DMS153 (cell line): ENCODE results near the gene CCDC70.
A peak's percentile ranks its signal among the peaks of the same experiment; 100 is the strongest.

Source experiments
- DNase-seq: peaks from one replicate; lab custom pipeline; 2025; lab: John Stamatoyannopoulos, UW

Gene CCDC70

DNA sequence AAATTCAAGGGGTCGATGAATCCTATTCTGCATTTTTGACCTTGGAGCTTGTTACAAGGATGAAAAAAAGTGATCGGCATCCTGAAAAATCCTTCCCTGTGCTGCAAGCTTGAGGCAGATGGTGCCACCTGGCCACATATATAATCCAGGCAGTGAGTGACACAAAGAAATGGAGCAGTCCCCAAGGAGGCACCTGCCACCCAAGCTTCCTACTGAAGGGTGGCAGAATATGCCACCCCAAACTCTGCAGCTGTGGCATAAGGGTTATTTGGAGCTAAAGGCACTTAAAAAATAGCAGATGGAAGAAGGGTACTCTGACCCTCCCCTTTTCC, 32.2 kb upstream of the CCDC70 start:
- DNase-seq, result no peak

DNA sequence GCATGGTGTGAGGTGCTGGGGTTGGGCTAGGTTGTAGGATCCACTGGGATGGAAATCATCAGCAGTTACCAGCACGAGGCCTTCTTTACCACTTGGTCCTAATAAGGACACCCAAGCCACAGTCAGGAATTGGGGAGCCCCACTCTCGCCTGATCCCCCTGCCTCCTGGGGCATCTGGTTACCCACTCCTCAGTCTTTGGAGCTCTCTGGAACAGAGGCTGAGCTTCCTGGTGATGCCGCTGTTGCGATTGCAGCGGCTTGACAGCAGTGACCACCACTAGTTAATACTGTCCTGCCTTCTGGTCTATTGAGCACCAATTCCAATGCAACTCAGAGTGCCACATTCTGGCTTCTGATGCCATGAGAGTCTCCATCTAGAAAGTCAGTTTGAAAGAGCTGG, 30.2 kb upstream of the CCDC70 start:
- no peak for DNase-seq

DNA sequence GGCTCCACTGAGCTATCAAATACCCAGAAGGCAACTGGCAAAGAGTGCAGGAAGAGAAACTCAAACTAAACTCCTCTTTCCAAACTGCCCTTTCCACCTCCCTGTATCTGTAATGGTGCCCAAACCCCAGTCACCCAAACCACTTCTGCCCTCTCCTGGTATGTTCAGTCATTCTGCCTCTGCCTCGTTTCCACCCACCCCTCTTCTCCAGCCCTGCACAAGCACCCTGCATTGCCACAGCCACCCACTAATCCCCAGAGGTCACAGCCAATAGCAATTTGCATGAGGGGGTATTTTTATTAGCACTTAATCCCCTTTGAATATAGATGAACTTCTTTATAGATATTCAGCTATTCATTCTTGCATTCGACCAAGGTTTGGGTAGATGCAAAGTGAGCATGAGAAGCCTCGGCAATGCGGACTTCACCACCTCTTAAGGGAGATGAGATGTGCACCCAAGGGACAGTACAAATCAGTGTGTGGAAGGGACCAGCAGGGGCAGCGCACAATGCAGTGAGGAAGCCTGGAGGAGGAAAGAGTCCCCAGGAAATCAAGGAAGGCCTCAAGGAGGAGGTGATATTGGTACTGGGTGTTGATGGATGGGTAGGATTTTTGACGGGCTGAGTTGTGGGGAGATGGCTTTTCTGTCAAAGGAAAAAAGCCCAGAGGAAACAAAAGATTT, 29.2 kb upstream of the CCDC70 start:
- DNase-seq, result no peak

DNA sequence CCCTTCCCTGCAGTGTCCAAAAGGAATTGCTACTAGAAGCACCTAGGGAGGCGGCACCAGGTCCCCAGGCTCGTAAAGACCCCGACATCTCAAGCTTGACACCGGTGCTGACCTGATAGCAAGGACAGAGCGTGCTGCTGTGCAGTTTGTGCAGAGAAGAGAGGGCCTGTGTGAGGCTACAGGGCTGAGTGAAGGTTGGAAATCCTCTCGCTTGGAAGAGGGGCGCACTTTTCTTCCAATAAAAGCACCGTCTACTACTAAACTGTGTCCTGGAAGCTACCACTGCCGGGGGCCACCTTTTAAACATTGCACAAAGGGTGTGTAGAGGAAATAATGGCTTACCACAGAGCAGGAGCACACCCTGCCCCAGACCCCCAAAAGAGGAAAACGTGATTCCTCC, 27.8 kb upstream of the CCDC70 start:
- DNase-seq, result no peak

DNA sequence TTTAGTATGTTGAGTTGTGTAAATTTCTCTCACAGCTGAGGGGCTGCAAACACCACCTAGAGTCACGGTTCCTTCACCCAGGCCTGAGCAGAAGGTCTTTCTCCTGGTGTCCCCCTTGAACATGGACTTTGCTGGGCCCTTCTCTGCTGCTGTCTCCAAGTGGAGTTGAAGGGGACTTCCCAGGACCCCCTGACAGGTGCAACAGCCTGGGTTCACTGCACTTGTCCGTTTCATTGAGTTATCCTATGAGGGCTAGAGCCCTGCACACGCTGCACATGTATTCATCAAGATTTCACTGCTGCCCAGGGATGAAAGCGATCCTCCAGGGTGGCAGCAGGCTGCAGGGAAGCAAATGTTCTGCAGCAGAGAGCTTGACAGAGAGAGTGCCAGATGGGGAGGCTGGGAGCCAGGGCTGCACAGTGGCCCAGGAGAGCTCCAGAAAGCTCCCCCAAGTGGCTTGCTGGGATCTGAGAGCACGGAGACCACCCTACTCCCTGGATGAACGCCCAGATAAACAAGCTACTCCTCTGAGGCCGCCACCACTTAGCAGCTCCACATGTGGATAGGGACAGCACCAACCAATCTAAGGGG, 27.1 kb upstream of the CCDC70 start:
- no peak for DNase-seq

DNA sequence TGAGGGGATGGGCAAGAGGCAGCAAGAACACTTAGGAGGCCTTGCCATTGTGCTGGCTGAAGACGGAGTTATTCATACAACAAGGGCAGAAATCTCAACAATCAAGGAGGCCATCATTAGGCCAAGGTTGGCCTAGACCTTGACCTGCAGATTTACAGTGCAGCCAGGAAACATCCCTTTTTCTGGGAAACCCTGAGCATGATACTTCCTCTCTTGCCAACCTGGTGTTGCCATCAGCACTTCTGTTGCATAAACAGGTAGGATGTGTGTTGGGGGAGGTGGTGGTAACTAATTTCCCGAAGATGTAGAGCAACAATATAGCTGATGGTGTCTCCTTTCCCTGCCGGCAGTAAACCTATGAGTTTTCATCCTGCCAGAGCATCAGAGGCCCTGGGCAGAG, 24.8 kb upstream of the CCDC70 start:
- DNase-seq, result no peak

DNA sequence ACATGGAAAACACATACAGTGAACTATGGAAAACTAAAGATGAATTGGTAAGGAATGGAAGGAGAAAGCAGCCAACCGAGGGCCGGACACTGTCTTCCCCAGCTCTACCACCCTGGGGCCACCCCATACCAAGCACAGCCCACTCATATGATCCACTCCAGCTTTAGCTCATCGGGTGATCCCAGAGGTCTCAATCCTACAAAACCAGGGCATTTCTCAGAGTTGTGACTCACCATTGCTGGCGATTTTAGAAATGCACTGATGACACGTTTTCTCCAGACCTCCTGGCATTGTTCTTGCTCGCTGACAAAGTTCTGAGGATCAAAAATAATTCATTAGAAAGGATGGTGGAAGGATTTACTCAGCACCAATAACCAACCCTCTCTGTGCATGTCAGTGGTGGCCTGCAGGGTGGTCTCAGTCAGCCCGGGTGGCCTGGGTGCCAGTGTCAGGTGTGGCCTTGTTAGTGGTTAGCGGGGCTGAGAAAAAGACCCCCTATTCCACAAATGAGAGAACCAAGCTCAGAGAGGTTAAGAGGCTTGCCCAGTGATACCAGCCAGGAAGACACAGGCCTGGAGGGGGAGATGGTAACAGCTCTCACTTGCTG, 23.4 kb upstream of the CCDC70 start:
- no peak for DNase-seq

DNA sequence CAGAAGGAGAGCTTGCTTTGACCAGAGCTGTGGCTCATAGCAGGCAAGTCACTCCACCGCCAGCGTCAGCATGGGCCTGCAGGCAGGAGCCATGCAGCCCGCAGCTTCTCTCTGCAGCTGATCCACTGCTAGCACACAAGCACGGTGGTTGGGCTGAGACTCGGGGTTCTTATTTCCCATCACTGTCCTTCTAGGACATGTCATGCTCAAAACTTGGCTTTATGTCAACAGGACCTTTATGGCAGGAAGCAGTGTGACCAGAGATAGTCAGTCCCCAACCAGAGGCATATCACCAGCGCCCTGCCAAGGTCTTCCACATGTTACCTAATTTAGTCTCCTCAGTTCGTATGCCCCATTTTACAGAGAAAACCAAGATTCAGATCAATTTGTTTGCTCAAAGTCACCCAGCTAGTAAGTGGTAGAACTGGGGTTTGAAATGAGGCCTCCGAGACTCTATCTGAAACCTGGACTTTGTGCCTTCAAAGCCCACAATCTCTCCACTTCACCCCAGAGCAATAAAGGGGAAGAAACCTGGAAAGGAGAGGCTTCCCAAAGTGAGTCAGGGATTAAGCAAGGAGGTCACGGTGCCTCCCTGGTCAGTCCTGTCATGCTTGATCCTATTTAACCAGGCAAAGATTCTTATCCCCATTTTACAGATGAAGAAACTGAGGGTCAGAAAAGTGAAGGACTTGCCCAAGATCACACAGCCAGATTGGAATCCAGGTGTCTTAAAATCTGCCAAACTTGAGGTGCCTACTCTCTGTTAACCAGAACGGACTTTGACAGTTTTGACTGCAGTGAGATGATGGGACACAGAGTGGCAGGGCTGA, 21.8 kb upstream of the CCDC70 start:
- DNase-seq, result no peak

DNA sequence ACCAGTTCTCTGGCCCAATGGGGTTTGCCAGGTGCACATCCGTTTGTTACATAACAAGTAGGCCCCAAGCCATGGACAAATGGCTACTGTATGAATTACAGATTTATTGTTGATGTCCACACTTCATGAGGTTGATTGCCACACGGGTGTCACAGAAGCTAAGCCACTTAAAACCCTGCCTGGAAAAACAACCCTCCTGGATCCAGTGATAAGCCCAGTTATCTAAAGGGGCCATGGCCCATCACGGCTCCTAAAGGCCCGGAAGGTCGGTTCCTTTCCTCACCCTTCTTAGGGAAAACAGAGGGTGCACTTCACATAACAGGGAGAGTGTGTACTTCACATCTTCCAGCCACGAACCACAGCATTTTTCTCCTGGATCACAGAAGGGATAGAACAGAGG, 20.9 kb upstream of the CCDC70 start:
- DNase-seq, result no peak

DNA sequence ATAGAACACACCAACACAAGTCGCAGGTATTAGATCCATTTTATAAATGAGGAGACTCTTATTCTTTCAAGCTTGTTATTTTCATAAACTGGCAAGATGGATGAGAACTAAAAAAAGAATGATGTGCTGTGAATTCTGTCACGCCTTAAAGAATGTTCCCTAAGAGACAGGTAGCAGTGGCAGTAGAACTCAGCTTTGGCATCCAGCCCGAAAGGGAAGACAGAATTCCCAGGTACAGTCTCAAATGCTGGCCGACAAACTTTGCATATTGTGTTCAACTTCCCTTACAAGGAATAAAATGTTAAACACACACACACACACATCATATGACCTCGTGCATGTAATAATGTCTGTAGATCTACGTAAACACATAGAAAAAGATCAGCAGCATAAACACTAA, 20.0 kb upstream of the CCDC70 start:
- no peak for DNase-seq

DNA sequence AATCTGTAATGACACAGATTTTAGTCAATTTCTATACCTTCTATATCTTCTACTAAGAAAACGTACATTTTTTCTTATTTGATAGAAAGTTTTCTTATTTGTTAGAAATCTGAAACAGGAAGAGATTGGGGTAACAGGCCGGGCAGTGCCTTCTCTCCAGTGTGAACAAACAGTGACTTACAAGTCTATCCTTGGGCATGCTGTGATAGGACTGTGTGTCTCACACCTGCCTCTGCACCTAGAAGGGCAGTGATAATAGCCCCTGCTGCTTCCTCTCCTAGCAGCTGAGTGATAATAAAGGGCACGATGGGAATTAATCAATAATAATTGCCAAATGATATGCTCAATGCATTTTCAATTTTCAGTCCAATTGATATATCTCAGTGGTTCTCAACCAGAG, 18.2 kb upstream of the CCDC70 start:
- no peak for DNase-seq

DNA sequence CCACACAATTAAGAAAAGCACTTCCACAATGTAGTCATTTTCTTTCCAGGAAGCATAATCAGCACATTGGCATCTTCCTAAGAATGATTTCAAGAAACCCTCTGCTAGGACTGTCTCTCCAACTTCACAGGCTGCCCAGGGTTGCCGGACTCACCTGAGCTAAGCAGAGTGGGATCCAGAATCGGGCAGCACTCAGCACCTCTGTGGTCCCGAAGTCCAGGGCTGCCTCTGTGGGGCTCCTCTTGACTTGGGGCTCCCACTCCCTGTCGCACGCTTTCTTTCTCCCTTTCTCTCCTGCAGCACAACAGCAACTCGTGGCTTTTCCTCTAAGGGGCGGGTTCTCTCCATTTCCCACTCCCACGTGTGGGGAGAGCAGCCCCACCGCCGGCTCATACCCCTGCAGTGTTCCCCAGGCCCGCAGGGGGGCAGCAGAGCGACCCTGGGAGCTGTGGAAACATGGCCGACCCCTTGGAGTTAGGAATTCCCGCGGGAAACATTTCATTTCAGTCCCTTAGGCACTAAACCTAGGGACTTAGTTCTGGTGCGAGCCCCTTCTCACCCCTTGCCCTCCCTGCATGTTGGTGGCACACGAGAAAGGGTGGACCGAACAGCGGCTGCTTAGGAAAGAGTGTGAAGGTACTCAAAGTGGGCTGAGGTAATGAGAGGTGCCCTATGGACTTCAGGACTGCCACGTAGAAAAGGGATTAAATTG, 16.8 kb upstream of the CCDC70 start, which contains the start of gene TMEM272:
TMEM272 (minus strand) TSS at position 316 of the 712 bp plus-strand sequence. CDS start 6,647 bp downstream, outside the sequence.
- DNase-seq, result peak; percentile 10

DNA sequence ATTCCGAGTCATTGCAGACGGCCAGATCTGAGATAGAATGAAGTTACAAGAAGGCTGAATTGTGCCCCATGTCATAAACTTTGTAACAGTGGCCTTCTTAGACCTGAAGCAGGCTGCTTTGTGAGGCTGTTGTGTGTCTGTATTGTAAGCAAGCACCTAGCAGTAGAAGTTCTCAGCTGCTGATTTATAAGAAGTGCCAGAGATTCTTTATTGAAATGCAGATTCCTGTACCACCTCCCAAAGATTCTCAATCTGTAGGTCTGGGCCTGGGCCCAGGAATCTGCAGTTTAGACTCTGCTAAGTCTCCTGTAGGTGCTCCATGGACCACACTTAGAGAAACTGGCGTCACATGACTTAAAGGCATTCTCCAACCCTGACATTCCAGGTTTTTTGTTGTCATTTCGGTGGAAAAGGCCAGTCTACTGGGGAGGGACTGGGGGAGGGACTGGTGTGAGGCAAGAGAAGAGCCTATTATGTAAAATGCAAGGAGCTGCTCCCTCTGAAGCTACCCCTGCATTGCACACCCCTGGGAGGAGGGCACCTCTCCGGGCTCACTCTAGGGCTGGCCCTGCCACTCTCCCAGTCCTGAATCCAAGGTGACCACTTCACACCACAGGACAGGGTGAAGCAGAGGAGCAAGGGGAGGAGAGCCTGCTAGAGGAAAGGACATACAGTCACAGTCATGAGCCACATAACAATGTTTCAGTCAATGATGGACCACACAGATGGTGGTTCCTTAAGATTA, 16.0 kb upstream of the CCDC70 start:
- DNase-seq, result no peak

DNA sequence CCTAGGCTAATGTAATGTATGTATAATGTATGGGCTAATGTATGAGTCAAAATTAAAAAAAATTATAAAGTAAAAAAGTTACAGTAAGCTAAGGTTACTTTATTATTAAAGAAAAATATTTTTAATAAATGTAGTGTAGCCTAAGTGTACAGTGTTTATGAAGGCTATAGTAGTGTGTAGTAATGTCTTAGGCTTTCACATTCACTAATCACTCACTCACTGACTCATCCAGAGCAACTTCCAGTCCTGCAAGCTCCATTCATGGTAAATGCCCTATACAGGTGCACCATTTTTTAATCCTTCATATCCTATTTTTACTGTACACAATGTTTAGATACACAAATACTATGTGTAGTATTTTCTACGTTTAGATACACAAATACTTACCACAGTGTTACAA, 15.0 kb upstream of the CCDC70 start:
- DNase-seq, result no peak

DNA sequence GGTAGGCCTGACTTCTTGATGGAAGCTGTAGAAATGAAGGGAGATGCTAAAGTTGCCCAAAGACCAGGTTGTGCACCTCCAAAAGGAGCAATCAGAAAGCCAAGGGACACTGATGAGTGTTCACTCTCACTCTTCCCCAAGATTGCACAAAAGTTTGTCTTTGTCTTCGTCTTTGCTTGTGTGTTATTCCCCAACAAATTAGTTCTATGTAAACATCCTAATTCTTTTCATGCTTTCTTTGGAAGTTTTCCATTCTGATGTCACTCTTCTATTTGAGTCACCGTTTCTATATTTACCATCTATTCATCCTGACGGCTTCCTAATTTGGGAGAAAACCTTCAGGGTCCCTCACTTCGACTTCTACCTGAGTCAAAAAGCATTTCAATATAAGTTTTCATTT, 13.1 kb upstream of the CCDC70 start:
- no peak for DNase-seq

DNA sequence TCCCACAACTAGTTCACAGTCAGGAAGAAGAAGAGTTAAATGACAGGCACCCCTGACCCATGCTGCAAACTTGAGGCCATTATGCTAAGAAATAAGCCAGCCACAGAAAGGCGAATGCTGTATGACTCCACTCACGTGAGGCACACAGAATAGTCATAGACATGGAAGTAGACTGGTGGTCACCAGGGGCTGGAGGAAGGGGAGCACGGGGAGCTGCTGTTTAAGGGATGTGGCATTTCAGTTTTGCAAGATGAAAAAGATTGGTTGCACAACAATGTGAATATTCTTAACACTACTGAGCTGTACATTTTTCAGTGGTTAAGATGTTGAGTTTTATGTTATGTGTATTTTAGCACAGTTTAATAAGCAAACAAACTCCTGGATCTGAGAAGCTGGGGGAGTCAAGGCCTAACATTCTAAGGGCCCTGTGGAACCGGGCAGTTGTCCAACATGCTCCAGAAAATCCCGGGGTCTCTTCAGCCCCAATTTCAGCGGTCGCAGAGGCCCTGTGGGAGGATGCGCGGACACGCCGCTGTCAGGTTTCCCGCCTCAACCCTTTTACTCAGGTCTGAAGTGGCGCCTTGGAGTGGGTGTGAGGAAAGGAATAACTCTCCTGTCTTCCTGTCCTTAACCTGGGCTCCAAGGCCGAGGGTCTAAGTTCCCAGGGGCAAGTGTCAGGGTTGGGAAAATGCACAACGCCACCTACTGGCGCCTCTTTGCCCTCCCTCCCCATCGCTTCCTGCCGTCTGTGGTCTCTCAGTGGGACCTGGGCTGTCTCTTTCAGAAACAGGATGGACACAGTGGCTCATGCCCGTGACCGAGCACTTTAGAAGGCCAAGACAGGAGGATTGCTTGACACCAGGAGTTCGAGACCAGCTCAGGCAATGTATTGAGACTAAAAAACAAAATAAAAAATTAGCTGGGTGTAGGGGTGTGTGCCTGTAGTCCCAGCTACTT, 12.3 kb upstream of the CCDC70 start:
- DNase-seq, result no peak

DNA sequence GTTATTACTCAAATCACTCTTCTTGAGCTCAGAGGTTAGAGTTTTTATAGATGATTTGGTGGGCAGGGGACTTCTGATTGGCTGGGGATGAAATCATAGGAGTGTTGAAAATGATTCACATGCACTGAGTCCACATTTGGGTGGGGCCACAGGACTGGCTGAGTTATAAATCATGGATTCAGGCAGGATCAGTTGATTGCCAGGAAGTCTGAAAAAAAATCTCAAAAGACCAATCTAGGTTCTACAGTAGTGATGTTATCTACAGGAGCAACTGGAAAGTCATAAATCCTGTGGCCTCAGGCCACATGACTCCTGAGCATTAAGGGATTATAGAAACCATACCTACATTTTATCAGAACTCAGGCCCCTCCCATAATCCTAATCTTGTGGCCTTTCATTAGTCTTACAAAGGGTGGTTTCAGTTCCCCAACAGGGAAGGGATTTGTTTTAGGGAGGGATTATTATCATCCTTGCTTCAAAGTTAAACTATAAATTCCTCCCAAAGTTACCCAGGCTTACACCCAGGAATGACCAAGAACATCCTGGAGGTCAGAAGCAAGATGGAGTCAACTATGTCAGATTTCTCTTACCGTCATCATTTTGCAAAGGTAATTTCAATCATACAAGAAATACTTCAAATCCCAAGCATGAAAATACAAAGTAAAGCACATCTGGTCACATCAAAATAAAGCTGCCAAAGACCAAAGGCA, 5.6 kb upstream of the CCDC70 start:
- no peak for DNase-seq

DNA sequence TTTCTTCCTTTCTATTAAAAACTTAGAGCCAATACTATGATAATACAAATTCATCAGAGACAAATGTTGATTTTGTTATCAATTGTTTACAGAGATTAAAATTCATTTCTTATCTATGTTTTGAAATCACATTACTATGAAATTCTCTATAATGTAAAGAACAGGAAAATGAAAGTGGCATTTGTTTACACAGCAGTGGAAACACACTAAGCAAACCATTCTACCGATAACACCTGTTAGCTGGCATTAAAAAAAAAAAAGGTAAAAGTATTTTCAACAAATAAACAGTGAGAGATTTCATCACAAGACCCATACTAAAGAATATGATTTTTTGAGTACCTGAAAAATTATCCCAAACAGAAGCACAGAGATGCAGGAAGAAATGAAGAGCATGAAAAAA, 4.8 kb upstream of the CCDC70 start:
- DNase-seq, result no peak

DNA sequence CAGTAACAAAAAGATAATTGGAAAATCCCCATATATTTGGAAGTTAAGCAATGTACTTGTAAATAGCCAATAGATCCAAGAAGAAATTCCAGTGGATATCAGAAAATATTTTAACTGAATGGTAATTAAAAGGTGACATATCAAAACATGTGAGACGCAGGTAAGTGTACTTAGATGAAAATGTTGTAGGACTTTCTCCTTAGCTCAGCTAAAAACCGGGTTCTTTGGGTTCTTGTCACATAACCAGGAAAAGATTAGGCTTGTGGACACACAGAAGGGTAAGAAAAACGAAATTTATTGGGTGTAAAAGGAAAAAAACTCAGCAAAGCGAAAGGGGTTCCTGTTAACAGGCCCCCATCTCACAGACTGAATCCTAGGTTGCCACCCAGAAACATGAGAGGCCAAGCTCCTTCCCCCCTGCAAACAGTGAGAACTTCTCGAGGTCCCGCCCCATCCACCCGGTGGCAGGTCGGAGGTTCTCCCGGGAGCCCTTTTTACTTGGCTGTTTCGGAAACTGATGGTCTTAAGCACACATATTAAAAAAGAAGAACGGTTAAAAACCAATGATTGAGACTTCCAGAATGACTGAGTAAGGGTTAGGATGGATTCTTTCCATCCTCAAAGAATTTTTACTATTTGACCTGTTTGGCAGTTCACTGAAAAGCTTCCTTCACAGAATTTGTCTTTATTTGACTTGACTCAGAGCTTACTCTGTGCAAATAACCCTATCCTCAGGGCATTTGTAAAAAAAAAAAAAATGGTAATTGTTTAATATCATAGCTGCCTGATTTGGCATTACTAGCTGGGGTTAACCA, 3.1 kb upstream of the CCDC70 start:
- no peak for DNase-seq
